ENCODE data around the gene IFT43. TPM values are rescaled to one million over a fixed set of nuclear protein-coding genes. Genes with fewer than 3 reads are reported as not detected.

IFT43 gene
- total RNA-seq, 1 experiment from 2014 or later: 24.2 TPM

DNA sequence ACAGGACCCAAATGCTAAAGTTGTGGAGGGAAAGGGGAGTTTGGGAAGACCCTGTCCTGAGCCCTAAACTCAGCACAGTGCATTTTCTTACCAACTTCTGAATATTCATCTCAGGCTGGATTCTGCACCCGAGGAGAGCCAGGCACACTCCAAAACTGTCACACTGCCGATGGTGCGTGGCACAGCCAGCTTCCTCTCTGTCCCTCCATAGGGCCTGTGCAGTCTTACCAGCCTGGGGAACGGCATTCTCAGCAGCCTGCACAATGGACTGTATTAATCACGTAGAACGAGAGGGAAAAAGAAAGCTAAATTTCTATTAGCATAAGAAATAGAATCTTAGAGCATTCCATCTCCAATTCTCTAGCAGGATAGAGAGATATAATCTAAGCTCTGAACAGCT, 94.9 kb downstream of the IFT43 start:
- no TSS peak for BruUV-seq (replicated peaks)
- no peaks in the 10 kb centered on the region for H3K4me1 ChIP-seq (ENCODE audit: control insufficient read depth in 1 of 2, insufficient read depth in 2 of 2, low read length in 2 of 2)
- H3K4me2 ChIP-seq (ENCODE audit: low read length): no peak overlapping the region
- no peaks in the 10 kb centered on the region for H3K9me3 ChIP-seq (ENCODE audit: control insufficient read depth in 1 of 2, insufficient read depth in 1 of 2, low read depth in 1 of 2, low read length in 2 of 2)
- ChIA-PET CTCF (no interaction called here), POLR2A (no interaction called here), RAD21 (ENCODE audit: low non-redundant PET in 1 of 2, low total read pairs in 2 of 2, uncharacterized antibody in 2 of 2, unreplicated experiment in 2 of 2) (no interaction called here)
- H3K4me3 ChIP-seq (replicated peaks in 1 of 2; ENCODE audit: low read depth in 1 of 2, low read length in 2 of 2): no peak overlapping the region
- H4K20me1 ChIP-seq (ENCODE audit: insufficient read depth): no peaks in the 10 kb centered on the region
- TF ChIP-seq EZH2phosphoT487 (IDR thresholded peaks at IDR 0.05; ENCODE audit: borderline replicate concordance): no peak
- no peak for TF ChIP-seq RAD21 (IDR thresholded peaks at IDR 0.05; ENCODE audit: low read depth)
- no peak for TF ChIP-seq SRF (IDR thresholded peaks at IDR 0.05; ENCODE audit: low read depth)
- TF ChIP-seq, protein P1, sequence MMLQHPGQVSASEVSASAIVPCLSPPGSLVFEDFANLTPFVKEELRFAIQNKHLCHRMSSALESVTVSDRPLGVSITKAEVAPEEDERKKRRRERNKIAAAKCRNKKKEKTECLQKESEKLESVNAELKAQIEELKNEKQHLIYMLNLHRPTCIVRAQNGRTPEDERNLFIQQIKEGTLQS (IDR thresholded peaks at IDR 0.05): no peak
- TF ChIP-seq CEBPB (IDR thresholded peaks at IDR 0.05; ENCODE audit: low read depth): no peak
- TF ChIP-seq ZFX (IDR thresholded peaks at IDR 0.05): no peak
- no peak for TF ChIP-seq SIN3A (IDR thresholded peaks at IDR 0.05; ENCODE audit: low read depth)
- TF ChIP-seq EGR1 (IDR thresholded peaks at IDR 0.05; ENCODE audit: low read depth): no peak
- no peak for TF ChIP-seq EZH2 (IDR thresholded peaks at IDR 0.05)
- no peak for TF ChIP-seq TCF7L2 (IDR thresholded peaks at IDR 0.05; ENCODE audit: borderline replicate concordance, extremely low read depth, insufficient read depth, insufficient read length)
- no peak for TF ChIP-seq POLR2A (IDR thresholded peaks at IDR 0.05; ENCODE audit: borderline replicate concordance, extremely low read depth, insufficient read depth, insufficient read length)
- TF ChIP-seq YY1 (IDR thresholded peaks at IDR 0.05; ENCODE audit: extremely low read depth, insufficient replicate concordance, low read depth, low read length): no peak
- TF ChIP-seq JUND (IDR thresholded peaks at IDR 0.05): no peak
- TF ChIP-seq, protein P2, sequence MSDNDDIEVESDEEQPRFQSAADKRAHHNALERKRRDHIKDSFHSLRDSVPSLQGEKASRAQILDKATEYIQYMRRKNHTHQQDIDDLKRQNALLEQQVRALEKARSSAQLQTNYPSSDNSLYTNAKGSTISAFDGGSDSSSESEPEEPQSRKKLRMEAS (IDR thresholded peaks at IDR 0.05): no peak
- no peak for TF ChIP-seq ZBTB33 (IDR thresholded peaks at IDR 0.05; ENCODE audit: extremely low read depth, insufficient replicate concordance, low read length)
- no peak for TF ChIP-seq ZNF274 (IDR thresholded peaks at IDR 0.05; ENCODE audit: low read depth, low read length)
- TF ChIP-seq FOSL1 (IDR thresholded peaks at IDR 0.05; ENCODE audit: low read depth): no peak
- TF ChIP-seq, protein P3, sequence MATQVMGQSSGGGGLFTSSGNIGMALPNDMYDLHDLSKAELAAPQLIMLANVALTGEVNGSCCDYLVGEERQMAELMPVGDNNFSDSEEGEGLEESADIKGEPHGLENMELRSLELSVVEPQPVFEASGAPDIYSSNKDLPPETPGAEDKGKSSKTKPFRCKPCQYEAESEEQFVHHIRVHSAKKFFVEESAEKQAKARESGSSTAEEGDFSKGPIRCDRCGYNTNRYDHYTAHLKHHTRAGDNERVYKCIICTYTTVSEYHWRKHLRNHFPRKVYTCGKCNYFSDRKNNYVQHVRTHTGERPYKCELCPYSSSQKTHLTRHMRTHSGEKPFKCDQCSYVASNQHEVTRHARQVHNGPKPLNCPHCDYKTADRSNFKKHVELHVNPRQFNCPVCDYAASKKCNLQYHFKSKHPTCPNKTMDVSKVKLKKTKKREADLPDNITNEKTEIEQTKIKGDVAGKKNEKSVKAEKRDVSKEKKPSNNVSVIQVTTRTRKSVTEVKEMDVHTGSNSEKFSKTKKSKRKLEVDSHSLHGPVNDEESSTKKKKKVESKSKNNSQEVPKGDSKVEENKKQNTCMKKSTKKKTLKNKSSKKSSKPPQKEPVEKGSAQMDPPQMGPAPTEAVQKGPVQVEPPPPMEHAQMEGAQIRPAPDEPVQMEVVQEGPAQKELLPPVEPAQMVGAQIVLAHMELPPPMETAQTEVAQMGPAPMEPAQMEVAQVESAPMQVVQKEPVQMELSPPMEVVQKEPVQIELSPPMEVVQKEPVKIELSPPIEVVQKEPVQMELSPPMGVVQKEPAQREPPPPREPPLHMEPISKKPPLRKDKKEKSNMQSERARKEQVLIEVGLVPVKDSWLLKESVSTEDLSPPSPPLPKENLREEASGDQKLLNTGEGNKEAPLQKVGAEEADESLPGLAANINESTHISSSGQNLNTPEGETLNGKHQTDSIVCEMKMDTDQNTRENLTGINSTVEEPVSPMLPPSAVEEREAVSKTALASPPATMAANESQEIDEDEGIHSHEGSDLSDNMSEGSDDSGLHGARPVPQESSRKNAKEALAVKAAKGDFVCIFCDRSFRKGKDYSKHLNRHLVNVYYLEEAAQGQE (IDR thresholded peaks at IDR 0.05; ENCODE audit: low read depth): no peak
- ATAC-seq (no peak), DNase-seq (ENCODE audit: low read depth, low spot score) (no peak)
- H3K79me2 ChIP-seq (ENCODE audit: insufficient read depth, low read length): no peaks in the 10 kb centered on the region
- no peaks in the 10 kb centered on the region for H3K9me2 ChIP-seq (ENCODE audit: insufficient read depth)
- intact Hi-C loops (cut with micrococcal nuclease): no loop called here
- no peak overlapping the region for H3K27ac ChIP-seq (ENCODE audit: low read depth, low read length)
- H3K9ac ChIP-seq (ENCODE audit: low read length): no peak overlapping the region
- no peaks in the 10 kb centered on the region for H3K27me3 ChIP-seq (ENCODE audit: insufficient read depth, low read length)
- no peaks in the 10 kb centered on the region for H3K36me3 ChIP-seq (ENCODE audit: control insufficient read depth in 1 of 2, insufficient read depth in 2 of 2, low read length in 2 of 2)
- no peak overlapping the region for H2AFZ ChIP-seq (ENCODE audit: low read depth, low read length, poor library complexity, severe bottlenecking)

Data from HCT116 (cell line).